ENCODE results near the gene MYO7A. TPM values are rescaled to one million over a fixed set of nuclear protein-coding genes. Genes with fewer than 3 reads are reported as not detected.

The MYO7A gene
- total RNA-seq, 1 donor from 2014 or later: 0.13 TPM

DNA sequence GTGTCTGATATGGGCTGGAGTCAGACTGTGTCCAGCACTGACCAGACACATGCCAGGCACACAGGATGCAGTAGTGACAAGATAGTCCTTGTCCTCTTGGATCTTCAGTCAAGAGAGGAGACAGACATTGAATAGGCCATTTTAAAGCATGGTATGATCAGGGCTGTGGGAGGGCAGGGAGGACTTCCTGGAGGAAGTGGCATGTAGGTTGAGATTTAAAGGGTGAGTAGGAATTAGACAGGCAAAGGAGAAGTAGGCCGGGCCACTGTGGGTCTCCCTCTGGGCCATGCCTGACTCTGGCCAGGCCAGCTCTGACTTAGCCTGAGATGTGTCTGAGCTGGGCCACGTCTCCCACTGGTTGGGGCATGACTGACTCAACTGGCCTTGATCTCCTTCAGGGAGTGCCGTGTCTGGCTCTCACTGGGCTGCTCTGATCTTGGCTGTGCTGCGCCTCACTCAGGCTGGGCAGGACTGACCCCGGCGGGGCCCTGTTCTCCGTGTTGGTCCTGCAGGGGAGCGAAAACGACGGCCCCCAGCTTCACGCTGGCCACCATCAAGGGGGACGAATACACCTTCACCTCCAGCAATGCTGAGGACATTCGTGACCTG, 71.2 kb downstream of the MYO7A start:
- DNase-seq (ENCODE audit: low read depth, low spot score): no peak

GRCh38 chr11:77200351-77201268, 72.6 kb downstream of the MYO7A start:
- DNase-seq (ENCODE audit: low read depth, low spot score): no peak

DNA sequence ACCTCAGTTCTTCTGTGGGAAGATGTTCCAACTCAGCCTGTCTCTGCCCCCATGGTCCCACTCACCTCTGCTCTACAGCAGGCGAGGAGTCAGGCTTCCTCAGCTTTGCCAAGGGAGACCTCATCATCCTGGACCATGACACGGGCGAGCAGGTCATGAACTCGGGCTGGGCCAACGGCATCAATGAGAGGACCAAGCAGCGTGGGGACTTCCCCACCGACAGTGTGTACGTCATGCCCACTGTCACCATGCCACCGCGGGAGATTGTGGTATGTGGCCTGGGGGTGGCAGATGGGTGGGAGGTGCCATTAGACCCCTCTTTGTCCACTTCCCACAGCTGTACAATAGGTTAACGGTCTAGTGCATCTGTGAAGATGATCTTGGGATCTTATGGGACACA, 73.3 kb downstream of the MYO7A start:
- no peak for DNase-seq (ENCODE audit: low read depth, low spot score)

GRCh38 chr11:77201991-77202841, 74.2 kb downstream of the MYO7A start:
- DNase-seq (ENCODE audit: low read depth, low spot score): no peak

DNA sequence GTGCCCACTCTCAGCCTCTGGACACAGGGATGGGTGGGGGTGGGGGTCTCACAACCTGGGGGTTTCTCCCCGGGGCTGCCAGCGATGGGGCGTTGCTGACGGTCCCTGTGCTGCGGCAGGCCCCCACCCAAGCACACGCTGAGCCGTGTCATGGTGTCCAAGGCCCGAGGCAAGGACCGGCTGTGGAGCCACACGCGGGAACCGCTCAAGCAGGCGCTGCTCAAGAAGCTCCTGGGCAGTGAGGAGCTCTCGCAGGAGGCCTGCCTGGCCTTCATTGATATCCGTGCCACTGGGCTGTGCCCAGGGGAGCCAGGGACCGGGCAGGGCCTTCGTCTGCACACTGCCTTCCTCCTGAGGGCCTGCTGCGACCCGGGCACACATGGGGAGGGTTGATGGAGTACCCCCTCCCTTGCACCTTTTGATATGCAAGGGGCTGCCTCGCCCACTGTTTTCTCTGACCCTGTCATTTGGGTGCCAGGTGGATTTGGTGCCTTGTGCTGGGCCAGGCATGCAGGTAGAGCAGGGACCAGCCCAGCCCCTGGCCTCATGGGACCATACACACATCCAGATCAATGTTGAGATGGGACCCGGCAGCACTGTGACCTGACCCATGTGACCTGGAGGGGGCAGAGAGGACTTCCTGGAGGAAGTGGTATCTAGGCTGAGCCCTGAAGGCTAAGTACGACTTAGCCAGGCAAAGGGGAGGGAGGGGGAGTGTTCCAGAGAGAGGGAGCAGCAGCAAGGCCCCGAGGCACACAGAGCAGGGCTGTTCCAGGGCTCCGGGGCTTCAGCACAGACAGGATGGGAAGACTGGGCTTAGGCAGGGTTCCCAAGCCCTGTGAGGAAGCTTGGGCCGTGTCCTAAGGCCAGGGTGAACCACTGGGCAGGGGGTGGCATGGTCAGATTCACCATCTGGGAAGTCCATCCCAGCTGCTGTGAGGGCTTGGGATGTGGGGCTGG, 75.2 kb downstream of the MYO7A start:
- no peak for DNase-seq (ENCODE audit: low read depth, low spot score)

DNA sequence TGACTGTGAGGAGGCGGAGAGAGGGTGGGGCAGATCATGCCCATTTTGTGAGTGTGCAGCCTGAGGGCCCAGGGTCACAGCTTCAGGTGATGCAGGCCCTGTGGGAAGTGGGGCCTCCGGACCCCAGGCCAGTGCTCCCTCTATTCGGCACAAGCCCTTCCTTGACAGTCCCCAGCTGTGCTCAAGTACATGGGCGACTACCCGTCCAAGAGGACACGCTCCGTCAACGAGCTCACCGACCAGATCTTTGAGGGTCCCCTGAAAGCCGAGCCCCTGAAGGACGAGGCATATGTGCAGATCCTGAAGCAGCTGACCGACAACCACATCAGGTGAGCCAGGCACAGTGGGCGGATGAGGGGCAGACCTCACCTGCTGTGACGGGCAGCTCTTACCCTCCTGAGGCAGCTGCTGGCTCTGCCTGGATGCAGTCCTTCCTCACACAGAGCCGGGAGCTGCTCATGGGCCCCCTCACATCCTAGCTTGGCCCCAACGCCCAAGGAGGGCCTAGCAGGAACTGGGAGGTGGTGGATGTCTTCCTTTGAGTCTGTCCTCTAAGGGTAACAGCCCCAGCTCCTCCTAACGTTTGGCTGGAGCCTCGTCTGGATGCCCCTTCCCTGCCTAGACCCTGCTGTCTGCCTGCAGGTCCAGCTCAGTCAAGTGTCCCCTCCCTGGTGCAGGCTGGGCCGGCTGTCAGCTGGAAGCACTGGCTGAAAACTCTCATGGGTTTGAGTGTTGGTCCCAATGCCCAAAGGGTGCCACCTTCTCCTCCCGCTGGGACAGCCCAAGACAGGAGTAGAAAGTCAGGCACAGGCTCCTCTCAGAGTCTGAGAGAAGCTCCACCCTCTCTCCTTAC, 76.1 kb downstream of the MYO7A start:
- DNase-seq (ENCODE audit: low read depth, low spot score): no peak

DNA sequence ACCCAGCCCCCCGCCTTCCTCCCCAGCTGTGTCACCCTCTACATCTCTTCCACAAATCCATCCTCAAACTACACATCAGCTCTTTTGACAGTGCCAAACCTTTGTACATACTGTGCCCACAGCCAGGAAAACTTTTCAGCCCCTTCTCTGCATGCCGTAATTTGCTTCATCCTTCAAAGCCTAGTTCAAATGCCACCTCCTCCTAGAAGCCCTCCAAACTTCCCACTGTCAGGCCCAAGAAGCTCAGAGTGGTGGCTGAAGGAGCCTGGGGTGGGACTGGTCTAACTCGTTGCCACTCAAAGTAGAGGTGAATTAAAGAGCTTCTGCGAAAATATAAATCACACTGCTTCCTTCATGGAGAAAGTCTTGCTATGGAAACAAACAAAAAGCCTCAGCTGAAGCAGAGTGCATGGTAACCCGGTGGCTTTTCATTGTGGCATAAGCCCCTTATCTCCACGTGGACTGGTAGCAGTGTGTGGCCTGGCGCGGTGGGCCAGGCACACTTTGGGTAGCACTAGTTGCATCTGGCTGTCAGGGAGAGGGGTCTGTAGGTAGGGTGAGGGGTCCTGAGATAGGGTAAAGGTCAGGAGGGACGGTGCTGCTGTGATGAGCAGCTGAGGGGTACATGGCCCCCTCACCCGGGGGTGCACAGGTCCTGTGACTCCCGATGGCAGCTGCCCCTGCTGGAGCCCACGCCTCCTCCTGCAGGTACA, 76.9 kb downstream of the MYO7A start:
- DNase-seq (ENCODE audit: low read depth, low spot score): no peak

- DNase-seq (ENCODE audit: low read depth, low spot score): no peak
Observed at GRCh38 chr11:77205467-77206263, 77.6 kb downstream of the MYO7A start.

GRCh38 chr11:77206264-77207018, 78.4 kb downstream of the MYO7A start:
- no peak for DNase-seq (ENCODE audit: low read depth, low spot score)

GRCh38 chr11:77207019-77207485, 79.0 kb downstream of the MYO7A start:
- no peak for DNase-seq (ENCODE audit: low read depth, low spot score)

DNA sequence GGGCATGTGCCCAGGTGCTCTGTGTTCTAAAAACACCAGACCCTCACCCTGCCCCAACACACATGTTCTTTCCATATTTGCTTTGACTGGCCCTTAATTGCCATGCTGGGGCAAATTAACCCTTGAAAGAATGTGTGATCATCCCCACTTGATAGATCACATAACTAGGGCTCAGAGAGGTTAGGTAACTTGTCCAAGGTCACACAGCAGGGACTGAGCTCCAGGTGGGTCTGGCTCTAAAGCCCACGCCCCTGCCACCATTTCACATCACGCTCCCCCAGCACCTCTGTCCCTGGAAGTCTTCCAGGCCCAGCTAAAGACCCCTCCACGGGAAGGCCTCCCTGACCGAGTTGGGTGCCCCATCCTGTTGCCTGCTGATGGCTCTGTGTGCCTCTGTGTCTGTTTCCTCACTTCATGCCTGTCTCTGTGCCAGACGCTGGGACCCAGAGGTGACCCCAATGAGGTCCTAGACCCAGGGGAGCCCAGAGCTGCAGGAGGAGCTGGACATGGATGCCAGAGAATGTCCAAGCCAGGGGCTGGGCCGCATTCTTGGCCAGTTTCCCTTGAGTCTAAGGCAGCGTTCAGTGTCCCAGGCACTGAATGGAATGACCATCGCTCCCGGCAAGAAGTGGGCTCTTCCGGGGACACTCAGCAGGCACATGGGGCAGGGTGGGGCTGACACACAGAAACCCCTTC, 79.7 kb downstream of the MYO7A start:
- DNase-seq (ENCODE audit: low read depth, low spot score): no peak

- no peak for DNase-seq (ENCODE audit: low read depth, low spot score)
Observed at GRCh38 chr11:77208535-77208934, 80.5 kb downstream of the MYO7A start.

DNA sequence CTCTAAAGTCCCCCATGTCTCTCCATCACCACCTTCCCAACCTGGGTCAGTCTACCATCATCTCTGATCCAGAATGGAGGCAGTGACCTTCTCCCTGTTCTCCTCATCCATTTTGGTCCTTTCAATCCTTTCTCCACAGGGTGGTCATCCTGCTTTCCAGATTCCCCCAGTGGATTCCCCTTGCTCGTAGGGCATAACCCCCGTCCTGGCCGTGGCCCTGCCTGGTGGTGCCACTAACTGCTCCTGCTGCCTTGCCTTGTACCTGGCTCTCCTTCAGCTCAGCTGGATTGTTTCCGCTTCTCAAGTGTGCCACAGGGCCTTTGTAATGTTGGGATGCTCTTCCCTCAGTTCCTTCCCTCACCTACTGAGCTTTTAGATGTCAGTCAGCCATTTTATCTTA, 81.6 kb downstream of the MYO7A start:
- DNase-seq (ENCODE audit: low read depth, low spot score): no peak

GRCh38 chr11:77211040-77211451, 83.0 kb downstream of the MYO7A start:
- DNase-seq (ENCODE audit: low read depth, low spot score): no peak

DNA sequence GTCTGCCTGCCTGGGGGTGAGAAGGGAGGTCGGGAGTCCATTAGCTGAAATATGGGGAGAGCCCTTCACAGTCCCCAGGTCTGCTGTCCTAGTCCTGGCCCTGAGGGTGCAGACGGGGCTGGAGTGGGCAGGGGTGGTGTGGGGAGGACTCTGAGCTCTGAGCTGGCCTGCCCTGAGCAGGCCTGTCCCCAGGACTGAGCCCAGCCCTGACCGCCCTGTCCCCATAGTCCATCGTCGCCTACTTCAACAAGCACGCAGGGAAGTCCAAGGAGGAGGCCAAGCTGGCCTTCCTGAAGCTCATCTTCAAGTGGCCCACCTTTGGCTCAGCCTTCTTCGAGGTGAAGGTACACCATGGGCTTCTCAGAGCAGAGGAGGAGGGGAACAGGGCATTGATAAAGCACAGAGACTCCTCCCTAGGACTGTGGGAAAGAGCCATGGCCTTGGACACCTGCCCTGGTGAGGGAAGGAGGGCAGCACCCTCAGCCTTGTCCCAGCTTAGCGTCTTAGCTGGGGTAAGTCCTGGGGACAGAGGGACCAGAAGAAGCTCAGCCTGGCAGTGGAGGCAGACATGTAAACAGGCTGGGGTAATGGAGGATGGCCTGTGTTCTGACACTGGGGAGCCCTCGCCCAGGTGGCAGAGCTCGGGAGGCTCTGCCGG, 83.7 kb downstream of the MYO7A start:
- DNase-seq (ENCODE audit: low read depth, low spot score): no peak

GRCh38 chr11:77212314-77213007, 84.4 kb downstream of the MYO7A start:
- DNase-seq (ENCODE audit: low read depth, low spot score): no peak

All from pulmonary artery endothelial cell (primary cell).